Skeletal muscle satellite cell (primary cell): Measurements from ENCODE around the gene UBE2V1.
"Not testable (repeated sequence)": the region's sequence is repeated elsewhere in the genome, so short reads cannot be mapped to it uniquely, and the experiment has no call there.

Experiments used
- H3K27me3 ChIP-seq: 2 replicates; pipeline ENCODE4 v1.7.0; 2013; ENCODE audit warnings: low read length; ENCODE audit not compliant: control insufficient read depth, insufficient read depth
- H3K36me3 ChIP-seq: 2 replicates; pipeline ENCODE4 v1.7.0; 2013; ENCODE audit warnings: mild to moderate bottlenecking, control low read depth, low read length; ENCODE audit not compliant: insufficient read depth
- H3K4me1 ChIP-seq: 2 replicates; pipeline ENCODE4 v1.7.0; 2013; ENCODE audit warnings: low read length; ENCODE audit not compliant: control insufficient read depth, insufficient read depth
- H3K4me2 ChIP-seq: 2 replicates; pipeline ENCODE4 v1.7.0; 2013; ENCODE audit warnings: mild to moderate bottlenecking, low read length
- H3K4me3 ChIP-seq: 2 replicates; pipeline ENCODE4 v1.7.0; 2013; ENCODE audit warnings: low read length
- H3K9ac ChIP-seq: 2 replicates; pipeline ENCODE4 v1.7.0; 2013; ENCODE audit warnings: mild to moderate bottlenecking, low read depth, low read length, moderate library complexity
- H3K9me3 ChIP-seq: replicated peaks from 2 replicates; pipeline ENCODE4 v1.7.0; 2013; ENCODE audit warnings: mild to moderate bottlenecking, control low read depth, low read length

UBE2V1 gene

DNA sequence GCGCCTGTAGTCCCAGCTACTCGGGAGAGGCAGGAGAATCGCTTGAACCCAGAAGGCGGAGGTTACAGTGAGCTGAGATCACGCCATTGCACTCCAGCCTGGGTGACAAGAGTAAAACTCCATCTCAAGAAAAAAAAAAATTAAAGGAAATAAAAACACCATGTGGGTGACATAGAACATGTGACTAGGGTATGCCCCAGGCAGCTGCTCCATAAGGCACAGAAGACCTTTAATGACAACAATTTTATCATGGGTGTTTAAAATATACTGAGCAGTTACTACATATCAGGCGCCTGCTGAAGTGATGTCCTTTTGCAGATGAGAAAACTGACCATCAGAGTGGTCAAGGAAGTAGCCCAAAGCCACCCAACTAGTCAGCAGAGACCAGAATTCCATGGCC is 32.6 kb upstream of the UBE2V1 start:
- Histone ChIP-seq H3K9ac (no peak overlapping the region), H3K4me3 (no peak overlapping the region), H3K36me3 (peaks cover 64% of the 10 kb centered on the region), H3K27me3 (no peaks in the 10 kb centered on the region), H3K4me1 (peaks cover 74% of the 10 kb centered on the region), H3K4me2 (no peak overlapping the region), H3K9me3 (no peaks in the 10 kb centered on the region)

DNA sequence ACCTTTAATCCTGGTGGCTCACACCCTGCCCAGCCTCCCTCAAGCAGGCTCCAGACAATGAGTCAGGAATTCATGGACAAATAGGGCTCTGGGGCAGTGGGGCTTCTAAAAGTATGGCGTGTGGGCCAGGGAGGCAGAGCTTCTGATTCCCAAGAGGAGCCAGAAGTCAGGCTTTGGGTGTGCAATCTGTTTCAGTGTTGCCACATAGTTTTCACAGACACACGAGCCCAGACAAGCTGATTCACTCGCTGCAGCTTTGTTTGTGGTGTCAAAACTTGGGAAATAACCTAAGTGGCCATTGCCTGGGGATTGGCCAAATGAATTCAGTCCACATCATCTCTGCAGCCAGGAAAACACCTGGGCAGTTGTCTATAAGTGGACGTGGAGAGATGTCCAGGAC is 31.4 kb upstream of the UBE2V1 start:
- Histone ChIP-seq H3K4me1 (peaks cover 71% of the 10 kb centered on the region), H3K4me3 (no peak overlapping the region), H3K27me3 (no peaks in the 10 kb centered on the region), H3K36me3 (peaks cover 68% of the 10 kb centered on the region), H3K9ac (peak overlapping the region; percentile 60), H3K4me2 (peak overlapping the region; percentile 54), H3K9me3 (no peaks in the 10 kb centered on the region)

DNA sequence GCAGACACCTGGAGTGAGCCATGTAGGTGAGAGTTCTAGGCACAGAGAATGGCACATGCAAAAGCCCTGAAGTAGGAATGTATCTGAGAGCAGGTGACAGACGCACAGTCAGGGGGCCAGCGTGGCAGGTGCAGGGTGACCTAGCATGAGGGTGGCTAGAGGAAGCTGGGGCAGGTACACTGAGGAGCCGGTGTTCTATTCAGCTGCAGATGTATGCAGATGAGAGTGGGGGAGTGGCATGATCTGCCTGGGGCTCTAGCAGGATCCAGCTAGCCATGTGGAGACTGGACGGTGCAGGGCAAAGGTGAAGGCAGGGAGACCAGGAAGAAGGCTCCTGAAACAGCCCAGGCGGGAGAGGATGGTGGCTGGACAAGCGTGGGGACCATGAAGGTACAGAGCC is 29.9 kb upstream of the UBE2V1 start:
- no peak overlapping the region for H3K4me2 ChIP-seq
- H3K4me3 ChIP-seq, result no peak overlapping the region
- H3K36me3 ChIP-seq, result peaks cover 53% of the 10 kb centered on the region
- H3K4me1 ChIP-seq, result peaks cover 71% of the 10 kb centered on the region
- no peak overlapping the region for H3K9ac ChIP-seq
- no peaks in the 10 kb centered on the region for H3K9me3 ChIP-seq
- no peaks in the 10 kb centered on the region for H3K27me3 ChIP-seq

DNA sequence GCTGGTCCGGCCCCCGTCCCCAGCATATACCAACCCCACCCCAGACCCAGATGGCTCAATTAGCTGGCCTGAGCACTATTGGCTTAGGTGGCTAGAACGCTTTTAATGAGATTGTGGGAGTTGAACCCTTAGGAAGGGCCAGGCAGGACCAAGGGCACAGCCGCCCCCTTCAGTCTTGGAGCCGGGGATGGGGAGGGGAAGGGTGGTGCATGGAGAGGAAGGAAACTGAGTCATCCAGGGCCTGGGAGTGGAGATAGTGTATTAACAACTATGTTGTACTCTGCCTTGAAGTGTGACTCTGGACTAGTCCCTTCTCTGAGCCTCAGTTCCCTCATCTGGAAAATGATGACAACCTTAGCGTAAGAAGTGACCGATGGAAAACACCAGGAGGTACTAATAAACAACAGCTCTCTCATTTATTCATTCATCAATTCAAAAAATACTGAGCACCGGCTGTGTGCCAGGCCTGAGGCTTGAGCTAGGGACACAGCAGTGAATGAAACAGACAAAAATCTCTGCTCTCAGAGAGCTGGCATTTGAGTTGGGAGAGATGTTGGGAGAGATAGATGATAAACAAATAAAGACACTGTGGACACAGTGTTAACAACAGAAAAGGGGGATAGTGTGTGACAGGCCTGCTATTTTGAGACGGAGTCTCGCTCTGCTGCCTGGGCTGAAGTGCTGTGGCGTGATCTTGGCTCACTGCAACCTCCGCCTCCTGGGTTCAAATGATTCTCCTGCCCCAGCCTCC is 29.0 kb upstream of the UBE2V1 start:
- no peak overlapping the region for H3K4me3 ChIP-seq
- peaks cover 71% of the 10 kb centered on the region for H3K4me1 ChIP-seq
- no peaks in the 10 kb centered on the region for H3K27me3 ChIP-seq
- peaks cover 48% of the 10 kb centered on the region for H3K36me3 ChIP-seq
- peak overlapping the region; percentile 29 for H3K9ac ChIP-seq
- H3K9me3 ChIP-seq, result no peaks in the 10 kb centered on the region
- peak overlapping the region; percentile 8 for H3K4me2 ChIP-seq

GRCh38 chr20:50141018-50141675 is 28.2 kb upstream of the UBE2V1 start:
- H3K4me2 ChIP-seq, result no peak overlapping the region
- peaks cover 71% of the 10 kb centered on the region for H3K4me1 ChIP-seq
- H3K9me3 ChIP-seq, result no peaks in the 10 kb centered on the region
- H3K27me3 ChIP-seq, result no peaks in the 10 kb centered on the region
- no peak overlapping the region for H3K4me3 ChIP-seq
- peaks cover 42% of the 10 kb centered on the region for H3K36me3 ChIP-seq
- H3K9ac ChIP-seq, result no peak overlapping the region

DNA sequence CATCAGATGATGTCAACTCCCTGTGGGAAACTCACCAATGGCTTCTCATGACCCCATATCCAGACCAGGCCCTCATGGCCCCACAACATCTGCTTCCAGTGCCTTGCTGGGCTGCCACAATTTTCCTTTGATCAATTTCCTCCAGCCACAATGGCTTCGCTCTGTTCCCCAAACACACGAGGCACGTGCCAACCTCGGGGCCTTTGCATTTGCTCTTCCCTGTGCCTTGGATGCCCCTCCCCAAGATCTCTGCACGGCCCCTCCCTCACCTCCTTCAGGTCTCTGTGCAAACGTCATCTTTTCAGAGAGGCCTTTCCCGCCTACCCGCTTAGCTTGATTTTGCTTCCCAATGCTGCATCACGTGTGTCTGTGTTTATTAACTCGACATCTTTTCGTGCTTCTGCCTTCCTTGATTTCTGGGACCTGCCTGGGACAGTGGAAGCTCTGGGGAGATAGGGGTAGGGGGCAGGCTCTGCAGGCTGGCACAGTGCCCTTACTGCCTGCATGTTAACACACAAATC is 27.4 kb upstream of the UBE2V1 start:
- Histone ChIP-seq H3K9me3 (no peaks in the 10 kb centered on the region), H3K4me1 (peaks cover 67% of the 10 kb centered on the region), H3K4me2 (no peak overlapping the region), H3K4me3 (no peak overlapping the region), H3K9ac (no peak overlapping the region), H3K27me3 (no peaks in the 10 kb centered on the region), H3K36me3 (peaks cover 36% of the 10 kb centered on the region)

DNA sequence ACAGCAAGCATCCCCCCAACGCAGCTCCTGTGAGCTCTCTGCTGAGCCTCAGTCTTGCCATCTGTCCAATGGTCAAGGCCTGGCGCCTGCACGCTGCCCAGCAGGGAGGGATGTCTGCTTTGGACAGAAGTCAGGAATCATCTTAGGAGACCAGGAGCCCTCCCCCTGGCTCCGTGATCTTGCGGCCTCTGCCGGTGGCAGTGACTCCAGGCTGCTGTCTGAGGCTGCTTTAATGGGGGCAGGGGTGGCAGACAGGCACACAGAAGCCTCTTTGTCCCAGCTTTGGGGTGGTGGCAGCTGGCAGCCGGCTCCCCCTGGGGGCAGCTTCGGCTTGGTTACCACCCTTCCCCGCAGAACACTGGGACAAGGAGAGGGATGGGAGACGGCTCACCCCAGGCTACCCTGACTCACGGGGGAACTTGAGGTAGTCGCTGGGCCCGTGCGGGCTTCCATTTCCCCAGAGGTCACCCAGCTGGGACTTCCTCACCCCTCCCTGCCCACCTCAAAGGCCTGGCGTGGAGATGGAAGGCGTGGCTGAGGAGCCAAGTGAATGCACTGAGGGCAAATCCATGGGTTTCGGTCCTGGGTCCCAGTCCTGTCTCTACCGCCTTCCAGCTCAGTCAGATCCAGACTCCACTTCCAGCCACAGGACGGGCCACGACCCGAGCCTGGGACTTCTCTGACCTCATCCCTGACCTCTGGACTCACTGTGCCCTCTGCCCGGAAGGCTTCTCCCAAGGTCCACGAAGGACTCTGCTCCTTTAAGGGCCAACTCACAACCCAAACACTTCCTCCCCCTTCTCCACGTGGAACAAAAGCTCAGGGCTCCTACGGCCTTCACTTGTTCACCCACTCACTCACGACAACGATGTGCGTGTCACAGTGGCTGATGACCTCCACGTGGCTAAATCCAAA is 25.8 kb upstream of the UBE2V1 start:
- peaks cover 44% of the 10 kb centered on the region for H3K36me3 ChIP-seq
- H3K27me3 ChIP-seq, result no peaks in the 10 kb centered on the region
- H3K4me2 ChIP-seq, result peak overlapping the region; percentile 53
- H3K4me3 ChIP-seq, result peak overlapping the region; percentile 21
- H3K9ac ChIP-seq, result peak overlapping the region; percentile 56
- H3K4me1 ChIP-seq, result peaks cover 61% of the 10 kb centered on the region
- no peaks in the 10 kb centered on the region for H3K9me3 ChIP-seq

- Histone ChIP-seq H3K27me3 (no peaks in the 10 kb centered on the region), H3K9me3 (no peaks in the 10 kb centered on the region), H3K4me3 (no peak overlapping the region), H3K9ac (peak overlapping the region; percentile 56), H3K4me2 (peak overlapping the region; percentile 53), H3K36me3 (peaks cover 46% of the 10 kb centered on the region), H3K4me1 (peaks cover 58% of the 10 kb centered on the region)
Observed at GRCh38 chr20:50138120-50138478, 25.1 kb upstream of the UBE2V1 start.

- H3K27me3 ChIP-seq, H3K4me3 ChIP-seq, H3K9me3 ChIP-seq: not testable (repeated sequence)
- peak overlapping the region; percentile 56 for H3K9ac ChIP-seq
- H3K4me1 ChIP-seq, result peaks cover 57% of the 10 kb centered on the region
- peak overlapping the region; percentile 53 for H3K4me2 ChIP-seq
- peaks cover 46% of the 10 kb centered on the region for H3K36me3 ChIP-seq
Observed at GRCh38 chr20:50137702-50138101, 24.8 kb upstream of the UBE2V1 start.

DNA sequence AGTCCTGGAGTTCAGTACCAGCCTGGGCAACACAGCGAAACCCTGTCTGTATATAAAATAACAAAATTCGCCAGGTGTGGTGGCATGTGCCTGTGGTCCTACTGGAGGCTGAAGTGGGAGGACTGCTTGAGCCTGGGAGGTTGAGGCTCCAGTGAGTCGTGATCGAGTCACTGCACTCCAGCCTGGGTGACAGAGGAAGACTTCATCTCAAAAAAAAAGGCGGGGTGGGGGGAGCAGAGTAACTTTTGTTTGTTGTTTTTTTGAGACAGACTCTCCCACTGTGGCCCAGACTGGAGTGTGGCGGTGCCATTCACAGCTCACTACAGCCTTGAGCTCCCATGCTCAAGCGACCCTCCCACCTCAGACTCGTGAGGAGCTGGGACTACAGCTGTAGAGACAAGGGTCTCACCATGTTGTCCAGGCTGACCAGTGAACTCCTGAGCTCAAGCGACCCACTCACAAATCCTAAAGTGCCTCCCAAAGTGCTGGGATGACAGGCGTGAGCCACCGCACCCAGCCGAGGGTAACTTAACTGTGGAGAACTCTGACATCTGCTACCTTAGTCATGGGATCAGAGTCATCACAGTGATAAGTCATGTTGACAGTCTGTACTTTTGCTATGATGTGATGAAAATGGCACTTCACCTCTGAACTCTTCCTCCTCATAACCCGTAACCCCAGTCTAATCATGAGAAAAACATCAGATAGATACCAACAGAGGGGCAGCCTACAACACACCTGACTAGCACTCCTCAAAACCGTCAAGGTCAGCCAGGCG is 24.1 kb upstream of the UBE2V1 start:
- Histone ChIP-seq H3K4me1 (peaks cover 59% of the 10 kb centered on the region), H3K9me3 (no peaks in the 10 kb centered on the region), H3K9ac (peak overlapping the region; percentile 56), H3K36me3 (peaks cover 48% of the 10 kb centered on the region), H3K4me3 (no peak overlapping the region), H3K27me3 (no peaks in the 10 kb centered on the region), H3K4me2 (peak overlapping the region; percentile 53)

- not testable (repeated sequence) for H3K4me3 ChIP-seq, H3K4me2 ChIP-seq, H3K9ac ChIP-seq, H3K9me3 ChIP-seq, H3K27me3 ChIP-seq
- Histone ChIP-seq H3K36me3 (peaks cover 47% of the 10 kb centered on the region), H3K4me1 (peaks cover 69% of the 10 kb centered on the region)
Observed at GRCh38 chr20:50135157-50135556, 22.2 kb upstream of the UBE2V1 start.
